Transverse colon (tissue), 4 donors: ENCODE results near the gene LYRM2.

Source experiments
- EP300 ChIP-seq: sonication (generic); formaldehyde crosslinking; IDR thresholded peaks from one replicate; pipeline ENCODE4 v1.6.1; 2017; ENCODE audit warnings: antibody characterized with exemption, low read depth
- POLR2A ChIP-seq: fragments of 450-650 bp; IDR thresholded peaks from one replicate; pipeline ENCODE4 v1.6.1; 2016; ENCODE audit warnings: antibody characterized with exemption, mild to moderate bottlenecking, moderate library complexity
- POLR2AphosphoS5 ChIP-seq, 3 donors: sonication (generic); formaldehyde crosslinking; IDR thresholded peaks; one replicate each; pipeline ENCODE4 v1.6.1; 2016; ENCODE audit warnings: antibody characterized with exemption in 3 of 3
- TF ChIP-seq, protein P1 (sequence below), 5 experiments: fragments of 200-600 bp in 3 of 5; fragments of 450-650 bp in 2 of 5; sonication (generic) in 3 of 5; IDR thresholded peaks; 1 replicate in 2 of 5; 2 replicates in 3 of 5; pipeline ENCODE4 v1.5.1; 2016 to 2017; ENCODE audit warnings: antibody characterized with exemption in 5 of 5, inconsistent platforms in 3 of 5, mild to moderate bottlenecking in 2 of 5, moderate library complexity in 1 of 5

DNA sequence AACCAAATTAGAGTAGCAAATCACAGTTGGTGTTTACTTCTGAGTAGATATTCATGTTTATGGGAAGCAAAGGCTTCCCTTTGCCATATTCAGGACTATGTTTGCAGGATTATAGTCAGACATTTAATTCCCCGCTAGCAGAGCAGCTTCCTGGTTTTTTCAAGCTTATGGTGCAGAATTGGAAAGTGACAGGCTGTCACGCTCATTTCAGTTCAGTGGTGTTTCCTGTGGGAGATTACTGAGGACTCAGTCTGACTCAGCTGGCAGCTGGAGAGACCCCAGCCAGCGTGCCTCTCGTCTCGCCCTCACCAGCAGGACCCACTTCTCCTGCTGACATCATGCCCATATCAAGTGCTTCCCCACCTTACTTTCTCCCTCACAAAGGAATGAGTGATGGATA is 85.1 kb downstream of the LYRM2 start:
- TF ChIP-seq, protein P1, sequence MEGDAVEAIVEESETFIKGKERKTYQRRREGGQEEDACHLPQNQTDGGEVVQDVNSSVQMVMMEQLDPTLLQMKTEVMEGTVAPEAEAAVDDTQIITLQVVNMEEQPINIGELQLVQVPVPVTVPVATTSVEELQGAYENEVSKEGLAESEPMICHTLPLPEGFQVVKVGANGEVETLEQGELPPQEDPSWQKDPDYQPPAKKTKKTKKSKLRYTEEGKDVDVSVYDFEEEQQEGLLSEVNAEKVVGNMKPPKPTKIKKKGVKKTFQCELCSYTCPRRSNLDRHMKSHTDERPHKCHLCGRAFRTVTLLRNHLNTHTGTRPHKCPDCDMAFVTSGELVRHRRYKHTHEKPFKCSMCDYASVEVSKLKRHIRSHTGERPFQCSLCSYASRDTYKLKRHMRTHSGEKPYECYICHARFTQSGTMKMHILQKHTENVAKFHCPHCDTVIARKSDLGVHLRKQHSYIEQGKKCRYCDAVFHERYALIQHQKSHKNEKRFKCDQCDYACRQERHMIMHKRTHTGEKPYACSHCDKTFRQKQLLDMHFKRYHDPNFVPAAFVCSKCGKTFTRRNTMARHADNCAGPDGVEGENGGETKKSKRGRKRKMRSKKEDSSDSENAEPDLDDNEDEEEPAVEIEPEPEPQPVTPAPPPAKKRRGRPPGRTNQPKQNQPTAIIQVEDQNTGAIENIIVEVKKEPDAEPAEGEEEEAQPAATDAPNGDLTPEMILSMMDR (IDR thresholded peaks at IDR 0.05) = no peak
- TF ChIP-seq POLR2A (no peak), POLR2AphosphoS5 (IDR thresholded peaks at IDR 0.05) (no peak), EP300 (no peak)
